Measurements from ENCODE around the gene BORCS5.

The BORCS5 gene

DNA sequence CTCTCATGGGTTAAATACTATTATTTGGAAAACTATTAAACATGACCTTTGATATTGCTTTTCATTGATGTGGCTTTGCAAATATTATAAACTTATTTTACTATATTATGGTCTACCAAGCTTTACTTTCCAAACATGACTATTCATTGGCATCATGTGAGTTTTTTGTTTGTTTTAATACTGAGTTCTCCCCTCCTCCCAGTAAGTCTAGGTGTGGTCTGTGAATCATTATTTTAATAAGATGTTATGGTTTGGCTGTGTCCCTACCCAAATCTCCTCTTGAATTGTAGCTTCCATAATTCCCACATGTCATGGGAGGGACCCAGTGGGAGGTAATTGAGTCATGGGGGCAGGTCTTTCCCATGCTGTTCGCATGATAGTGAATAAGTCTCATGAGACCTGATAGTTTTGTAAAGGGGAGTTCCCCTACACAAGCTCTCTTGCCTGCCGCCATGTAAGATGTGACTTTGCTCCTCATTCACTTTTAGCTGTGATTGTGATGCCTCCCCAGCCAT, 80.0 kb downstream of the BORCS5 start:
- no peak for DNase-seq

- peak; percentile 9 to 19 for DNase-seq
Observed at GRCh38 chr12:12439636-12440035, 82.8 kb downstream of the BORCS5 start.

- no peak for DNase-seq
Observed at GRCh38 chr12:12440784-12441428, 84.0 kb downstream of the BORCS5 start.

- DNase-seq: no peak
Observed at GRCh38 chr12:12441429-12441807, 84.5 kb downstream of the BORCS5 start.

DNA sequence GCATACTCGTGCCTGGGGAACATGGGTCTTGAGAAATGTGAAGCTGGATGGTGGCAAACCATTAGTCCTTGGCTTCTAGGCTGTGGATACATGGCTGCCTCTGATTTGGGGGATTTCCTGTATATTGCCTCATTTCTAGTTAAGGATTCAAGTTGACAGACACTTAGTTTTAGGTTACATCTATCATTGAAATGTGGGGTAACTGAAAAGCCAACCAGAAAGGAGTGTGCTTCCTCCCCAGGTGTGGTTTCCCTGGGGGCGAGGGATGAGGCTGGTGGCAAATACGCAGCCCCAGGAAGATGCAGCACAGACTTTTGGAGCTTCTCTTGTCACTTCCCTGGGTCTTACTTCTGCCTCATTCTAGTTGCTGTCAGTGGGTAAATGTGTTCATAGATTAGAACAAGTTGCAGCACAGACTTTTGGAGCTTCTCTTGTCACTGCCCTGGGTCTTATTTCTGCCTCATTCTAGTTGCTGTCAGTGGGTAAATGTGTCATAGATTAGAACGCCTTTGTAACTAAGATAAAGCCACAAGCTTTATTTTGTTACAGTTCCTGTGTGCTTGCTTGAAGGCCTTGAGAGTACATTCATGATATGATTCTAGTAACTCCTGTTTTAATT, 85.1 kb downstream of the BORCS5 start:
- DNase-seq: peak in 1 of 2 experiments; percentile 26

- DNase-seq: no peak
Observed at GRCh38 chr12:12442548-12443071, 85.7 kb downstream of the BORCS5 start.

GRCh38 chr12:12443431-12443878, 86.6 kb downstream of the BORCS5 start:
- DNase-seq: no peak

- DNase-seq: no peak
Observed at GRCh38 chr12:12445165-12445881, 88.4 kb downstream of the BORCS5 start.

GRCh38 chr12:12445882-12446181, 89.0 kb downstream of the BORCS5 start:
- no peak for DNase-seq

- no peak for DNase-seq
Observed at GRCh38 chr12:12446786-12447185, 89.9 kb downstream of the BORCS5 start.

DNA sequence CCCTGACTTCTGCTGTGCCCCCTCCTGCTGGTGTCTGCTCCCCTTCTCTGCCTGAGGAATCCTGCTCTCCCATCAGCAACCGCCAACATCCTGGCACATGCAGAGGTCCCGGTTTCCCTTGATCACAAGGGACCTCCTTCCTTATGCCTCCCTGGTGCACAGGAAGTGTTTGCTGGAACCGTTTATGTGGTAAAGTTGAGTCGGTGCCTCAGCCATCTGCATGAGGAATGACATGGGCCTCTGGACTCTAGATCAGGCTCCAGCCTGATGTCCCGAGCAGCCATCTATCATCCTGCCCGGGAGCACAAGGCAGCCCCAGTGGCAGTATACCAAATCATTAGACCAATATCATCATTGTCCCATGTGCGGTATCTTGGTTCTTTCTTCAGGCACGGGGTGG, 90.4 kb downstream of the BORCS5 start:
- no peak for DNase-seq

- no peak for DNase-seq
Observed at GRCh38 chr12:12447837-12448236, 91.0 kb downstream of the BORCS5 start.

DNA sequence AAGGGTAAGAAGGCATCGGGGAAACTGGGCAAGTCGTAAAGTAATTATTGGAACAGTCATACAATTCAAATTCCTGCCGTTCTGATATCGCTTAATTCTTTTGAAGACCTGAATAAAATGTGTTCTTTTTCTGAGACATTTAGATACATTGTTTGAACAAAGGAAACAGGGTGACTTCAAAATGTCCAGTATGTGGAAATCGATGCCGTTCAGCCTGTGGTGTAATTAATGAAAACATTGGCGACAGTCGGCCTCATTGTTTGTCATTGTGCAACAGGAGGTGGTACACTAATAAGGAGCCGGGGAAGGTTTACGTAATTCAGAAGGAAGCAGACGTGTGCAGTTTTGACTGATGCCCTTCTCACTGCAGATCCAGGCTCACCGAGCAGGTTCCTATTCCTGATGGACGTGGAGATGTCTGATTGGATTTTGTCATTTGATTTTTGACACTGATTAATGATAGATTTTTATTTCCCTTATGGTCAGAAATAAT, 92.7 kb downstream of the BORCS5 start:
- no peak for DNase-seq

DNA sequence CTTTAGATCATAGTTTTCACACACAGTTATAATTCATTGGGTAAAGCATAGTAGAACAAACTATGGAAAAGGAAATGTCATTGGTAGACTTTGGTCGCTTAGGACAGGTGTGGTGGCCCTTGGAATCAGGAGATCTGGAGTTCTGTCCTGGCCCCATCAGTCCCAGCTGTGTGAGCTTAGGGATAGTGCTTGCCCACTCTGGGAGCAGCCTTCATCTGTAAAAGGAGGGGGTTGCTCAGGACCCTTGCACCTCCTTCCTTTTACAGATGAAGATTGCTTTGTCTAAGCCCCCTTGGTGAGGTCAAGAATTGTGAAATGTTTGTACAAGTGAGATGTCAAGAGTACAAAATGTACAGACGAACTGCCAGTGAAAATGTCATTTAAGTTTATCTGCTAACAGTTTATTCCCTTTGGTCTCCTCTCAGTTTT, 93.2 kb downstream of the BORCS5 start:
- no peak for DNase-seq

DNA sequence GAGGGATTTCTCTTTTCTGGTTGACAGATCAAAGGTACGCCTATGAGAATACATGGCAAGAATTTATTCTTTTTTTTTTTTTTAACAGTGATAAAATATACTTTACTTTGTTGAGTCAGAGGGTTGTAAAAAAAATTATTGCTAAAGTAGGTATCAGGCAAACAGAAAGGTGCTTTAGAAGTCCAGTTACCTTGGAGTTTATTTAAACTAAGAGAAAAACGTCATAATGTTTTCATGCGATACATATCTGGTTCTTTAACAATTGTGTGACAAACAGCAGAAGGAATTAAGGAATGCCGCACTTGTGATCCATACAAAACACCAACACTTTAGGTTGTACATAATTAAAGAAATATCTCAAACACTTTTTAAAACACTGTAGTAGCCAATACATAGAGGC, 94.2 kb downstream of the BORCS5 start:
- DNase-seq: no peak

DNA sequence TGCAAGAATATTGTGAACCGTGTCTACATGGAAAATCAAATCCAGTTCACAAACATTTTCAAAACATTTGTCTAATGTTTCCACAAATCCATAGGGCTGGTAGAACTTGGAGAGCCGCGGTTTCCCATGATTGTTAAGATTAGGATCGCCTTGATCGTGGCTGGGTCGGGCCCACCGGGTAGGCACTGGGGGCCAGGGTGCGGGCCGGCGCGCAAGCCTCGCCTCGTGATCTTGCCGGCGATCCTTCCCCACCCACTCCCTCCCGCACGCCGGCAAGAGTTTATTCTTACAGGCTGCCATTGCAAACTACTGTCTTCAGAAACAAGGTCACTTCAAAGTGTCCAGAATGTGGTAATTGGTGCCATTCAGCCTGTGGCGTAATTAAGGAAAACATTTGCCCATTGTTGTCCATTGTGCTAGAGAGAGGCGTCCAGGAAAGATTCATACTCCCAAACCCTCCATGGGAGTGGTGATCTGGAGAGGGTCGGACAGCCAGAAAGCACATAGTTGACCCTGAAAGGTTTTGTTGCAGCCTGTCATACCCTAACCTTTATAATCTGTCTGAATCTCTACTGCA, 95.5 kb downstream of the BORCS5 start:
- DNase-seq: no peak

DNA sequence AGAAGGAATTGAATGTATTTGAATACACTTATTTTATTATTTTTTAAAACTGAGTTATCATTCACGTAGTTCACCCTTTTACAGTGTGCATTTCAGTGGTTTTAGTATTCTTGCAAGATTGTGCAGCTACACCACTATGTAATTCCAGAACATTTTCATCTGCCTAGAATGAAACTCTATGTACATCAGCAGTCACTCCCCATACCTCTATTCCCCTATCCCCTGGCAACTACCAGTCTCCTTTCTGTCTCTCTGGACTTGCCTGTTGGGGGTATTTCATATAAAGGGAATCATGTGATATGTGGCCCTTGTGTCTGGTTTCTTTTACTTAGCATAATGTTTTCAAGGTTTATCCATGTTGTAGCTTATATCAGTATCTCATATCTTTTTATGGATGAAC, 96.8 kb downstream of the BORCS5 start:
- DNase-seq: no peak

DNA sequence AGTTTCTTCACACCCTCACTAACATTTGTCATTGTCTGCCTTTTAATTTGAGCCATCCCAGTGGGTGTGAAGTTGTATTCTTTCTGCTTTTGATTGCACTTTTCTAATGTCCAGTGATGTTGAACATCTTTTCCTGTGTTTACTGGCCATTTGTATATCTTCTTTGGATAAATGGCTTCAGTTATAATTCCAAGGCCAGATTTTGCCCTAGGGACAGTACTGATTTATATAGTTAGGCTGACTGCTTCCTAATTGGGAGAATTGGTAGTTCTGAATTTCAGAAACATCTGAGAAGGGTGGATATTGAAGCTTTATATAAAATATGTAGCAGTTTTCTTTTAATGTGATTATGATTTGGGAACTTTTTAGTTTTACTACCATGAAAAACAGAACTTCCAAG, 97.4 kb downstream of the BORCS5 start:
- DNase-seq: no peak

DNA sequence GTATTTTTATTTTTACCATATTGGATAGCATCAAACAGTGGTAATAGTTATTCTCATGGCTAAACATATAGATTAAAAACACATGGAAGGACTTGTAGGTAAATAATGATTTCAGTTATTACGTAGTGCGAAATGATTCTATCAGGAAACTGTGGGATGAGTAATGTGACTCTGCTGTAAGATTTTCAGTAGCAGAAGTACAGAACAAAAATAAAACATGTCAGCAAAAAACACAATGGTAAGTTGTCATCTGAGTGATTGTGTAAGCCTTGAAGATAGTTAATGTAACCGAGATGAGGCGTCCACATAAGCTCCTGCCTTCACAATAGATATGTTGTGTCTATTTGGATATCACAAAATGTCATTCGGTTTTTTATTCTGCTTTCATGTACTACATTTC, 99.8 kb downstream of the BORCS5 start:
- no peak for DNase-seq

GRCh38 chr12:12460935-12461922, 104.4 kb downstream of the BORCS5 start:
- peak in 1 of 2 experiments; percentile 31 for DNase-seq

DNA sequence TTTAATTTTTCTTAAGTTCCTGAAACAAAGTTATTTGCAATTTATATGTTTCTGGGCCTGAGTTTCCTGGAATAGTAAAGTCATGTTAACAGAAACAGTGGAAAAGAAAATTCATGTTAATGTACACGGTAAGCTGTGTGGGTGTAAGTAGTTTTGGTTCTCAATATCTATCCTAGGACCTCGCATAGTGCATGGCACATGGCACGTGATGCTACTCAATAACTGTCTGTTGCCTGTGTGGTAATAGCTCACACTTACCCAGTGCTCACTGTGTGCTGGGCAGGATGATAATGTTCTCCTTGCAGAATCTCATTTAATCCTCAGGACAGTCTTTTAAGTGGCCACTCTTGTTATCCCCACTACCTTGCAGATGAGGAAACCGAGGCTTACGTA, 105.0 kb downstream of the BORCS5 start:
- peak; percentile 29 to 39 for DNase-seq

GRCh38 chr12:12465522-12465921, 108.6 kb downstream of the BORCS5 start:
- no peak for DNase-seq
